Measurements from ENCODE around the gene TBL1X.

TBL1X gene

DNA sequence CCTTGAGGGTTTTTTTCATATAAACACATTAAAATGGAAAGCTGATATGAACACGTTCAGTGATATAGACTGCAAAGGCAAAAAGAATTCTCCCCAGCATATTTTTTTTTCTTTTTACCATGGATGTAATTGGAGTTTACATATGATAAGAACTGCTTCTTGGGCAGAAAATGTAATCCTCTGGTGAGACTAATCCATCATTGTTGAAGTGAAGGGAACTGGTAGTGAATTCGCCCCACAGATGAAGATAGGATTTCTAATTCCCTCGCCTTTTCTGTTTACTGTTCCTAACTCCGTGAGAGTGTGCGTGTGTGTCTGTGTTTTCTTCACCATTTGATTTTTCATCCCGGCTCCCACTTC lies 211.9 kb downstream of the TBL1X start:
- DNase-seq: peak in 1 of 5 donors; percentile 18

DNA sequence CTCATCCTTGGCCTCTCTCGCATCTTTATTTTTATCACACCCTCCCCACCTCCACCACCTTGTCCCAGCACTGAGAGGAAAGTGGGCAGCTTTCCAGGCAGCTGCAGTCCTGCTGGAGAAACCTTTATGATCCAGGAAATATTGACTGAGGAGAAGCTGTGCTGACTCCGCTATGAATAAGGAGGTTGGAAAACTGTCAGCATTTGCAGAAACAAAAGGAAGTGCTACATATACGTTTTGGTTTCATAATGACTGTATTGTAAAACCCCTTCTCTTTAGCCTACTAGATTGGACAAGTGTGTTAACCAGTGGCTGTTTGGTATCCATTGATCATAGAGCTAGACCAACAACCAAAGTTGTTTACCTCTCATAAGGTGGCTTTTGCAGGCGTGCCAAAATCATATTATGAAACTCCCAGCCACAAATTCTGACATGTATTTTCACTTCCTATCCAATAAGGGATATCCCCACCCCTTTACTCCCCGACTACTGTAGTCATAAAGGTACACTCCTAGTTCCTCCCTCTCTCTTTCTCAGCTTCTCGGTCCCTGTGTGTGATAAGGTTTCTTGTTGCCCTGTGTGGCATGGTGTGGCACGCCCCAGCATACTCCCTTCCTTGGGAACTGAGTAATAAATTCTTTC lies 212.4 kb downstream of the TBL1X start:
- DNase-seq: peak in 1 of 5 donors; percentile 87

DNA sequence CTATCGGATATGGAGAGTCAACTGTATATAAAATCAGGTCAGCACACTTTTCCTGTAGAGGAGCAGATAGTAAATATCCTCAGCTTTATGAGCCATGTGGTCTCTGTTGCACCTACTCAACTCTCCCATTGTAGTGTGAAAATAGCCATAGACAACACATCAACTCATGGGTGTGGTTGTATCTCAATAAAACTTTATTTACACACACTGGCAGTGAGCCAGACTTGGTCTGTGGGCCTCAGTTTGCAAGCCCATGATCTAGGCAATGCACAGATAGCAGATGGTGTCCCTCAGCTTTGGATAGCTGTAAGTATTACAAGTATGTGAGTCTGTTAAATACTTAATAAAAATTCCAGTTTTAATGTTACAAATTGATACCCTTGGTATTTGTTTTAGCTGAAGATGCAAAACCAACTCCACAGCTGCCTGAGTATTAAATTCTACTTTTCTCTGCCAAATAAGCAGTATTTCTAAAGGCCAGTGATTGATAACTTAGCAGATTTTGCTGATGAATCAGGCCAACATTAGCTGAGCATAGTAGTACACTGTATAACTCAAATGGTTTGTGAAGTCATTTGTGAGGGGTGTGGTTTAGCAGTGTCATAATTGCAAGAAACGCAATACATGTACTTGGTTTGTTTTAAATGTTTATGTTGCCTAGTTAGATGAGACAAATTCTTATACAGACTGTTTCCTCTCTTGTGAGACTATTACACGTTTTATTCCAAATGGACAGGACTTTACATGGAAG lies 213.5 kb downstream of the TBL1X start:
- DNase-seq: no peak

DNA sequence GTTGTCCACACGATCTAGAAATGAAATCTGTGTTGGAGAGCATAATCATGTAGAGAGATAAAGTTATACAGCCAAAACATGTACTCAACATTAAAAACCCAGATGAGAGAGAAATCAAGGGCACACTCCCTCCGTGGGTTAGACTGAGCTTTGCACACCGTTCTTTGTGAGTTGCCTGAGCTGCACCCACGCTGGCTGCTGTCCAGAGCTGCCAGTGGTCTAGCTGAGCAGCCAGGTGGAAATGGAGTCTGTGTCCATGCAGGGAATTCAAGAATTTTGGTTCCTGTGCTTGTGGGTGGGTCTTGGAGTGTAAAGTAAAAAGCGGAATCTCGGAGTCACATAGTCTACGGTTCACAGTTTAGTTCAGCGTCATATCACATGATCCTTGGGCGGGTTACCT lies 216.2 kb downstream of the TBL1X start:
- DNase-seq: no peak

DNA sequence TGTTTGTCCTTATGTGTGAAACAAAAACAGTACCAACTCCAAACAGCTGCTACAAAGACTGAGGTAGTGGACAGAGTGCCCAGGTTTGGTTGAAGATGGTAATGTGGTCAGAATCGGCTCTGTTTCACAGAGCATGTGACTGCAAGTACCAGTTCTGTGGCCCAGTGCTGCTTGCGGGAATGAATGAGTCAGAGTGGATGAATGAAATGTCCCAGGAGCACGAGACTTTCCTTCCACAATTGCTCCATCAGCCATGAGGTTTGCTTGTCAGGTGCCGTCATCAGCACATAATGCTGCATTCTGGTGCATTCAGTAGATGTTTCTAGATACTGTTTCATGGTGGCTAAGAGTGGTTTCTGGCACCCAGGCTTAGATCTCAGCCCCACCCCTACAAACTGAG lies 216.6 kb downstream of the TBL1X start:
- no peak for DNase-seq

DNA sequence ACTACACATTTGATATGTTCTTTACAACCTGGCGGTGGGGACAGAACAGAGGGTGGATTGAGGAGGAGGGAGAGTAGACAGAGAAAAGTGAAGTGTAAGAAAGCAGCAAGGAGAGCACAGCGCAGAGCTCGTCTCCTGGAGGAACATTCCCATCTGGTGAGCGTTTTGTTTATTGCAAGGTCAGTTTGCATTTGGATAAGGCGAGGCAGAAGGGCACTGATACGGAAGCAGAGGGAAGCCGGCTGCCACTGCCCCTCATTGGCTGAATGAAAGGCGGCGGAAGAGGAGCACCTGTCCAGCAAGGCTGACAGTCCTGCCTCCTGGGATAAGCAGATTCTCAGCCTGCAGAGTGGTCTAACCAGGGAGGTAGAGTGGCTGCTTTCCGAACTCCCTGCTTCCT lies 217.6 kb downstream of the TBL1X start:
- DNase-seq: no peak

DNA sequence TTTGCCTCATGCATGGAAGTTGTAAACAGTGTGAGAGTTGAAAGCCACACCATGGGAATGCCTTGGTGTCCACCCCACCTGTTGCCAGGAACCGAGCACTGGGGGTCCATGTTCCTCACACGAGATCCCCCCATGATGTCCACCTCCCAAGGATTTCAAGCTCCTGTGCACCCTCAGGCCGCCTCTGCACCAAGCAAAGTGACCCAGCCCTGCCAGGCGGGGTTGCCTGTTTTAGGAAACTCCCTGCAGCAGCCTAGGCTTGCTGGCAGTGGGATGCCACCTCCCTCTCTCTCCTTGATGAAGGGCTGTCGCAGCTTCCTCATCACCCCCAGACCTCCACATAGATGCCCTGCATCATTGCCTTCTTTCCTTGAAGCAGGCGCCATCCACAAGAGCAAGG lies 218.0 kb downstream of the TBL1X start:
- no peak for DNase-seq

DNA sequence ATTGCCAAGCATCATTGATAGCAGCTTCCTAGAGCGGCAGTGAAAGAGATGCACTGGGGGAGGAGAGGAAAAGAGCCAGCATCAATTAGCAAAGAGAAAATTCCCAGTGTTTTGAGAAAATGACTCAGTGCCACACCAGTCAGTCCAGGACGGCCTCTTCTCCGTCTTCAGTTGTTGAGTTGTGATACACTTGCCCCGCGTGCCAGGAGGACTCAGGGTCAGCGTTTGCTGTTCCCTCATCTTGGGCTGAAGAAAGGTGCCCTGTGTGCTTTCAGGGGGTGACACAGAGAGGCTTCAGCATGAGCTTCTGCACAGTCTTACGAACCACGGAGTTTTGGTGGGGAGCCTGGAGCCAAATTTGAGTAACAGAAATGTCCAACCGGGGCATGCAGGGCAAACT lies 218.5 kb downstream of the TBL1X start:
- no peak for DNase-seq

DNA sequence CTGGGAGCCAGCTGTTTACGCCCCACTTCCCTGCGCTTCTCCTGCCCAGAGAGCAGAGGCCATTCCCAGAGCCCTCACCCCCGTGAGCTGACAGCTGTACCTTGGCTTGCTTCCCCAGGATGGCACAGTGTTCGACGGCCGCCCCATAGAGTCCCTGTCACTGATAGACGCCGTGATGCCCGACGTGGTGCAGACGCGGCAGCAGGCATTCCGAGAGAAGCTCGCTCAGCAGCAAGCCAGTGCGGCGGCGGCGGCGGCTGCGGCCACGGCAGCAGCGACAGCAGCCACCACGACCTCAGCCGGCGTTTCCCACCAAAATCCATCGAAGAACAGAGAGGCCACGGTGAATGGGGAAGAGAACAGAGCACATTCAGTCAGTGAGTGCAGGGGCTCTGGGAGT lies 223.0 kb downstream of the TBL1X start:
- no peak for DNase-seq

DNA sequence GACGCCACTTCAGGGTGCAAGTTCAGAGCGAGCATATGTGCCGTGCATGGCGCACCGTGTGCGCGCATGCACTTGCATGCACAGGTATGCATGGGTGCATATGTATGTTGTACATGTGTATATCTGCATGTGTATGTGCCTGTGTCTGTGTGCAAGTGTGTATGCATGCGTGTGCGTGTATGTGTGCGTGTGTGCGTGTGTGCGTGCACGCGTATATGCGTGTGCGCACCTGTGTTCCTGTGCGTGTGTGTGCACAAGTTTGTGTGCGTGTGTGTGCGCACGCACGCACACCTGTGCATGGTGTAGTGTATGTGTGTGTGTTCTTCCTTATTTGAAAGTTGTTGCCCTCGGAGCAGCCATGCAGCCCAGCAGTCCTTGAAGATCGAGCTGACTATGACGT lies 224.0 kb downstream of the TBL1X start:
- DNase-seq: no peak

DNA sequence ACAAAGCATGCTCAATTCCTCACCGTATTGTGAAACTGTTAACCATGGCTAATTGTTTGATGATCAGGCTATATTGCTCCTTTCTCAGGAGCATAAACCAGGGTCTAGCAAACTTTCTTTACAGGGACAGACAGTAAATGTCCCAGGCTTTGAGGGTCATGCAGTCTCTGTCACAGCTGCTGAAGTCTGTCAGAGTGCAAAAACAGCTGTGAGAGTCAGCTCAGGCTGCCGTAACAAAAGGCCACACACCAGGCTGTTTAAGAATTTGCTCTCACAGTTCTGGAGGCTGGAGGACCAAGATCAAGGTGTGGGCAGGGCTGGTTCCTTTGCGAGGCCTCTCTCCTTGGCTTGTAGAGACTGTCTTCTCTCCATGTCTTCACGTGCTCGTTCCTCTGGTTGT lies 225.2 kb downstream of the TBL1X start:
- DNase-seq: no peak

DNA sequence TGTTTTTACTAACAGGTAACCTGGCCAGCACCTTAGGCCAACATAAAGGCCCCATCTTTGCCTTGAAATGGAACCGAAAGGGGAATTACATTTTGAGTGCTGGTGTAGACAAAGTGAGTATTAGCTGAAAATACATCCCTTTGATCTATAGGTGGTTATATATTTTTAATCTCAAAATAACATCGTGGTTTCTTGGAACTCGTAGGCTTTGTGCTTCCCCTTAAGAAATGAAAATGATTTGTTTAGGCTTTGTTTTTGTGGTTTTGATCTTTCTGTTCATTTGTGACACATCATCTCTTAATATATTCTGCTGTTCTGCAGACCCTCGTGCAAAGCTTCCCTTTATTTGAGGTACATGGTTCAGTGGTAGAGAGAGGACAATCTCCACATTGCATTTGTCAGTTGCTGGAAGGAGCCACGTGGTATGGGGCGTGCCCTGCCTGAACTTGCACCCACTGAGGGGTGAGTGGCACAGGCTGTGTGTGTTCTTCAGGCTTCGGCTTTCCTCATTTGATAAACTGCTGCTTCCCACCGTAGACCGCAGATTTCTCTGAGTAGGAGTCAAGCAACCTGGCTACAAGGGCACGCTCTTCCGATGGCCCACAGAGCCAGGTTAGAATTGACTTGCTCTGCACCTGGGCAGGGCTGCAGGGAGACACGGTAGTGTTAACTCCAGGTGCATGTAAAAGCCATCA lies 228.6 kb downstream of the TBL1X start:
- no peak for DNase-seq

DNA sequence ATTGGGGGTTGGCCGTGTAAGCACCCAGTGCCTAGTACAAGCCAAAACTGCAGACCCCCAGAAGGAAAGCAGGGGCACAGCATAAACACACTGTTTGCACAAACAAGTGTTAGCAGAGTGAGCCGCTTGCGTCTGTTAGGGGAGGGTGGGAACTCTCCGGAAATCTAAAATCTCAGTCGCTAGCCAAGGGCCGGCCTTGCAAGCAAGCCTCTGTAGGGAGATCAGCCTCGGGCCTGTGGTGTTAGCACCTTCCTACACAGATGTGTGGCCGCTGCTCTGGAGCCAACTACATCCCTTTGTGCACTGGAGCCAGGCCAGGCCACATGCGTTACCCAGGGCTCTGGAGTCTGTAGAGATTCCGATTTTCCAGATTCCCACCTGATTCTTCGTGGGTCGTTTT lies 233.7 kb downstream of the TBL1X start:
- DNase-seq: no peak

DNA sequence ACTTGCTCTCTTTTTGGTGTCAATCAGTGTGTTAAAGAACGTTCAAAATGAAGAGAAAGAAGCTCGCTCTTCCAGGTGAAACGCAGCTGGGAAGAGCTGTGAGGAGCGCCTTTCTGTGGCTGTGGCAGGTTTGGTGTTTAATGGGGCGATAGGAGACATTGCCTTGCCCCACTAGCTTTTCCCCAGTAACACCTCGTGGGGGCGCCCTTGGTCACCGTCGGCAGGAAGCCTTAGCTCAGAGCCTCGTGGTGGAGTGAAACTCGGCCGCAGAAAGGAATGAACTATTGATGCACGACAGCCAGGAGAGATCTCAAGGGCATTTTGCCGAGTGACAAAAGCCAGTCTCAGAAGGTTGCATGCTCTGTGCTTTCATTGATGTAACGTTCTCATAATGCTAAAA lies 235.7 kb downstream of the TBL1X start:
- DNase-seq: no peak

DNA sequence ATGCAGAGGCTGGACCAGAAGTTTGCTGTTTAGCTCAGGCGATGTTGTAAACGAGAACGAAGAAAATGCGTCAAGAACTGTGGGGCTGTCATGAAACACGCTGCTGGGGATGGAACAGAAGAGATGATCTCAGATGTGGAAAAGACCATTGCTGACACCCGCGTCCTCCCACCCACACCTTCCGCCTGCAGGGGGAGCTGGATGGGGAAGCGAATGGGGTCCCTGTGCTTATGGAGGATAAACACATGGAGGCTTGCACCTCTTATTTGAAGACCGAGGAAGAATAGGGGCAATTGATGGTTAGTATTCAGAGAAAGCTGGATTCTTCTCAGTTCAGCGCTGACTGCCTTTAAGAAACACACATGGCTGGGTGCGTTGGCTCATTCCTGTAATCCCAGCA lies 236.9 kb downstream of the TBL1X start:
- DNase-seq: no peak

DNA sequence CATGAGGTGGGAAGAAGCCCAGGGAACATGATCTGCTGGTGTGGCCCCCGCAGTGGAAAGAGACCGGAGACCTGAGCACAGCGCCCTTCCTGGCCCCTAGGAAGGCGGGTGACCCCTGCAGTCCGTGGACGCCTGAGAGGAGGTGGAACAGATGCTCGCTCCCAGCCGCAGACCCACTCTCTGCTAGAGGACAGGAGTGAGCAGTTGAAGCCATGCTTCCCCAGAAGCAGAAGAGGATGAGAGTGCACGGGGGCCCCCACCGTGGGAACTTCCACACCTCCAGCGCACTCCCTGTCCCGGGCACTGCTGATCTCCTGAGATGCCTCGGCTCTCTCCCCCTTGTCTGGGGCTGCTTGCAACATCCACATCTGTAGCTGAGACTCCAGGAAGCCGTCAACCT lies 238.5 kb downstream of the TBL1X start:
- no peak for DNase-seq

DNA sequence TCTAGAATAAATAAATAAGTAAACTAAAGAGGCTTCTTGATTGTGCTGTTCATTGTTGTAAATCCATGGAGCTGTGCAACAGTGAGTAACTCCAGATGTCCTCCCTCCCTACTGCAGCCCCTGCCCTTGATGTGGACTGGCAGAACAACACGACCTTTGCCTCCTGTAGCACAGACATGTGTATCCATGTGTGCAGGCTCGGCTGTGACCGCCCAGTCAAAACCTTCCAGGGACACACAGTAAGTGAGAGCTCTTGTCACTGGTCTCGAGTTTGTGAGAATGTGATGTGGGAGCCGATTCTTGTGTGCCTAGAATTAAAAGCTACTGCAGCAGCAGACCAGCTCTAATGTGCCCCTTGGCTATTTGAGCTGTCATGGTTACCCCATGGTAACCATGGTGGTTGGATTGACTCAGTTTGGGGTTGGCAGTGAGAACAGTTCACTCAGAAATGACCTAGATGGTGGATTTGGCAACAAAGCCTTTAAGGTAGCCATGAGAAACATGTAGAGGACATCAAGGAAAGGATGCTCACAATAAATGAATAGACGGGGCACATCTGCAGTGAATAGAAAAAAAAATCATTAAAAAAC lies 240.1 kb downstream of the TBL1X start:
- no peak for DNase-seq

DNA sequence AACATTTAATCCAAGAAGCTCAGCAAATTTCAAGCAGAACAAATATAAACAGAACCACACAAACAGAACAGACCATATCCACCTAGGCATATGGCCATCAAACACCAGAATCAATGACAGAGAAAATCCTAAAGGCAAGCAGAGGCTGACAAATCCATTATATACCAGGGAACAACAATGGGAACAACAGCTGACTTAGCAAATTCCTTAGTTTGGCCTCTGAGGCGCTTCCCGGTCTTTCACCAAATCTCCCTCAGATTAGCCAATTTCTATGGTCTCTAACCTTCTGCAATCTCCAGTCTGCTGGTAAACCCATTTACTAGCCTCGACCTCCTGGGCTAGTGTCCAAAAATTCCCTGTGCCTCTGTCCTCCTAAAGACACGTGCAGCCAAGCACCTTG lies 241.6 kb downstream of the TBL1X start:
- DNase-seq: no peak

DNA sequence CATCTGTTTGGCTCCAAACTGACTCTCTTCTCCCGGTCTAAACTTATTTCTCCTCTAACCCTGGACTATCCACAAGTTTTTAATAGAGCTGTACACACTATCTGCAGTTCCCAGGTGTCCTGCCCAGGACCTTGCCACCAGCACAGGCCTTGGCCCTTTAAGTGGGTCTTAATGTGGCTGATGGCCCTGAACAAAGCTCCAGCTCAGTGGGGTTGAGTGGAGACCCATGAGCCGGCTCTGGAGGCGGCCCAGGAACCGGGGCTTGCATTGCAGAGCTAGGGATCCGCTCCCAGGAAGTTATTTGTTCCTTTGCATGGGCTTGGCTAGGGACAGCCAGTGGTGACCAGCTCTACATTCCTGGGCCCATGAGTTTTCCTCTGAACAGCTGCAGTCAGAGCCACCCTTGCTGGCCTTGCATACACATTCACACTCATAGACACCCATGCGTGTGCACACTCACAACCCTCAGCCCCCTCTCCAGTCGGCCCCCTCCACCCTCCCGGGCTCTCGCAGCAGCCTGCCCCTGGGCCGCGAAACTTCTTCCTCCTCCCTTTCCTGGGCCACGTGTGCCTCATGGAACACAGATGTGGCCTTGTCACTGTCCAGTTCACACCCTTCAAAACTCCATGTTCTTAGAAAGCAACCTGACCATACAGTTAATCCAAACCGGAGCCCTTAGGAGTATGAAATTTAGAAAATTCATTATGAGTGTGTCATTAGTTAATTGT lies 242.6 kb downstream of the TBL1X start:
- DNase-seq: no peak

DNA sequence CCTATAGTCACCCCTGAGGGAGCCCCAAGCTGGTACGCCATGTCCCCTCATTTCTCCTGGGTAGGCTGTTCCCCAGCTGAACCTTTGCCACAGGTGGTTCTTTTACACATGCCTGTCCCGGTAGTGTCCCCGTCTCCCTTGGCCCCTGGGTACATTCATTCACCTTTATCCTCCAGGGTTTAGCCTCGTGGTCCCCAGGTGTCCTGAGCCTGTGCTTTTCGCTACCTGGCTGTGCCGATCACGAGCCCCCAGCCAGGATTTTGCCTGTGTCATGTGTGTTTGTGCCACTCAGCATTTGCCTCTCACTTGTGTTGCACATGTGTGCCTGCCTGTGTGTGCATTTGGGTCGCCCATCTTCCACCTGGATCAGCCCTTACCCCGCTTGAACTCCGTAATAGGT lies 243.2 kb downstream of the TBL1X start:
- DNase-seq: no peak

DNA sequence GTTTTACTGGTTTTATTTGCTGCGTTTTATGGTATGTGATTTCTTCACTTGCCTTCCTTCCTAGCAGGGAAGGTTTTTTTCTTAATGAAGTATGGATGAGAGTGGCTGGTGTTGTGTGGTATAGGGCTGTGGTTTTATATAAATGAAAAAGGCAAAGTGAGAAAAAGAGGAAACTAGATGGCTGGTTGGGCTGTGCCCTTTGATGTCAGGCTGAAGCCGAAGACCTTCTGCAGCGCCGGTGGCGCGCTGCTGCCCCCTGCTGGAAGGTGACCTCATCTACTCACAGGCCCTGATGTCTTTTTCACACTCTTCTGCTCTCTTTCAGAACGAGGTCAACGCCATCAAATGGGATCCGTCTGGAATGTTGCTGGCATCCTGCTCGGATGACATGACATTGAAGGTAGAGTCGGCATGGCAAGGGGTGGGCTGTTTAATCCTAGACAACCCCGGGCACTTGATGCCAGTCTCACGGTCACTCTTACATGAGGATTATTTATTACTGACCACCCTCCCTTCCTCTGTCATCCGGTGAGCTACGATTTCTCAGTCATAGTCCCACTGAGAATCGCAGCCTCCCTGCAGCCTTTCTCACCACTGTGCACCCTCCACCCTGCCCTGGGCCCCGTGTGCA lies 244.2 kb downstream of the TBL1X start:
- peak; percentile 51 to 80 (median 66) for DNase-seq

DNA sequence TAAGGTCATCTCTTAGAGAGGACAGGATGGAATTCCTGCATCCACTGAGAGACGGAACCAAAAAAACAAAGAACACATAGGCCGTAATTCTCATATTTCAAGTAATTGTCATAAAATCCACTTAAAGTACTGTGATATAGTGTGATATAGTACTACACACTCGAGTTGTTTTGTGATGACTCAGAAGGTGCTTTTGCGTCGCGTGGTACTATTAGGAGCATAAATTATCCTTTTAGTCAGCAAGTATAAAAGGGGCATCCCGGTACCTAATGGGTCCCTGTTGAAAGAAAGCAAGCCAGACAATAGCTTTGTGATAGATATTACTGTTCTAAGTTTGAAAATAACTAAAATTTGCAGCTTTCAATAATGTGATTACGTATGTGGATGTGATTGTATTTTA lies 245.5 kb downstream of the TBL1X start:
- no peak for DNase-seq

DNA sequence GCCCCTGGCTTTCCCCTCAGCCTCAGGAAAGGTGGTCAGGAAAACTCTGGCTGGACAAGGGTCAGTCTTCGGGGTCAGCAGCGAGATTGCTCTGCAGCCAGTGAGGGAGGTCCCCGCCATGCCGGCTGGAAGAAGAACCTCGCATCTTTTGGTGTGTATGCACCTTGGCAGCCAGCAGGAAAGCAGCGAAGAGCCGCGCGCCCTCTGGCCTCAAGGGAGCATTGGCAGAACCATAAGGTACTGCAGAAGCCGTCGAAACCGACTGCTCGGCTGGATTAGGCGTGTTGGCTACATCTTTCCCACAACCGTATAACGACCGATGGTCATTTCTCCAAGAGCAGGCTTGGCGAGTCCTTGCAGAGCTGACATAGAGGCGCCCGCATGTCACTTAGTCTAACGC lies 252.5 kb downstream of the TBL1X start:
- no peak for DNase-seq
